Hepatocyte (in vitro differentiated cells): ENCODE results near the gene MACROD2.

Source experiments
- CTCF ChIP-seq: fragments of 200-600 bp; sonication (generic); IDR thresholded peaks from 2 replicates; pipeline ENCODE4 v1.5.1; 2016; ENCODE audit warnings: antibody characterized with exemption, mild to moderate bottlenecking; ENCODE audit not compliant: poor library complexity
- EZH2 ChIP-seq: fragments of 200-600 bp; sonication (generic); IDR thresholded peaks from 2 replicates; pipeline ENCODE4 v1.6.1; 2016; ENCODE audit warnings: antibody characterized with exemption, mild to moderate bottlenecking, borderline replicate concordance
- EZH2phosphoT487 ChIP-seq: fragments of 200-600 bp; sonication (generic); IDR thresholded peaks from one replicate; pipeline ENCODE4 v1.6.1; 2018; ENCODE audit warnings: antibody characterized with exemption, mild to moderate bottlenecking, low read depth, moderate library complexity; ENCODE audit not compliant: unreplicated experiment, severe bottlenecking

GRCh38 chr20:15296422-15296821 is 1301.1 kb downstream of the MACROD2 start:
- no peak for TF ChIP-seq CTCF
- TF ChIP-seq EZH2, result no peak
- TF ChIP-seq EZH2phosphoT487, result no peak
